Stimulated activated CD8-positive, alpha-beta memory T cell treated with anti-CD3 and anti-CD28 coated beads, Interleukin-7, amount 100 ng/mL, for 1 hour (primary cell): ENCODE results near the gene NPBWR2.

Experiments
- DNase-seq, 2 donors: peaks; one replicate each; pipeline ENCODE4 v3.0.0-alpha.2; 2020; ENCODE audit warnings: low read depth in 2 of 2

The NPBWR2 gene

DNA sequence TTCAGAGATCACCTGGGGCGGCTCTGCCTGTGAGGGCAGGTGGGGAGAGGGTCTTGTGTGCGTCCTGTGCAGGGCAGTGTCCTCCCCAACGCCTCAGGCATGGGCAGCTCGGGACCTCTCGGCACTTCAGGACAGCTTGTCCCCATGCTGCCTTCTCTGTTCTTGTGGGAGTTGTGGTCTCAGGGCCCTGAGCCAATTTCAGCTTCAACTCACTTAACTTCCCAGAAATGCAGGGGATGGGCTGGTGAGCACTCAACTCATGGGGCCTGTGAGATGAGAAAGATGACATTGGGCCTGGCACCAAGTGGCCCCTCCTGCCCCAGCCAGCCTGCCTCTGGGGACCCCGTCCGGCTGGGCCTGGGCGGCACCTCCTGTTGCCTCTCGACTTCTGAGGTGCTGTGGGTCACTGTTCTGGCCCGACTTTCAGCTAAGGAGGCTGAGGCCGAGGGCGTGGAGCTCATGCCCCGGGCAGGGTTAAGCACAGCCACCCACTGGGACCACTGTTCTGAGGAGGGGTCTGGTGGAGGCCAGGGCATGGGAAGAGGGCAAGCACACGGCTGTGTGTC lies 34.8 kb downstream of the NPBWR2 start:
- no peak for DNase-seq

DNA sequence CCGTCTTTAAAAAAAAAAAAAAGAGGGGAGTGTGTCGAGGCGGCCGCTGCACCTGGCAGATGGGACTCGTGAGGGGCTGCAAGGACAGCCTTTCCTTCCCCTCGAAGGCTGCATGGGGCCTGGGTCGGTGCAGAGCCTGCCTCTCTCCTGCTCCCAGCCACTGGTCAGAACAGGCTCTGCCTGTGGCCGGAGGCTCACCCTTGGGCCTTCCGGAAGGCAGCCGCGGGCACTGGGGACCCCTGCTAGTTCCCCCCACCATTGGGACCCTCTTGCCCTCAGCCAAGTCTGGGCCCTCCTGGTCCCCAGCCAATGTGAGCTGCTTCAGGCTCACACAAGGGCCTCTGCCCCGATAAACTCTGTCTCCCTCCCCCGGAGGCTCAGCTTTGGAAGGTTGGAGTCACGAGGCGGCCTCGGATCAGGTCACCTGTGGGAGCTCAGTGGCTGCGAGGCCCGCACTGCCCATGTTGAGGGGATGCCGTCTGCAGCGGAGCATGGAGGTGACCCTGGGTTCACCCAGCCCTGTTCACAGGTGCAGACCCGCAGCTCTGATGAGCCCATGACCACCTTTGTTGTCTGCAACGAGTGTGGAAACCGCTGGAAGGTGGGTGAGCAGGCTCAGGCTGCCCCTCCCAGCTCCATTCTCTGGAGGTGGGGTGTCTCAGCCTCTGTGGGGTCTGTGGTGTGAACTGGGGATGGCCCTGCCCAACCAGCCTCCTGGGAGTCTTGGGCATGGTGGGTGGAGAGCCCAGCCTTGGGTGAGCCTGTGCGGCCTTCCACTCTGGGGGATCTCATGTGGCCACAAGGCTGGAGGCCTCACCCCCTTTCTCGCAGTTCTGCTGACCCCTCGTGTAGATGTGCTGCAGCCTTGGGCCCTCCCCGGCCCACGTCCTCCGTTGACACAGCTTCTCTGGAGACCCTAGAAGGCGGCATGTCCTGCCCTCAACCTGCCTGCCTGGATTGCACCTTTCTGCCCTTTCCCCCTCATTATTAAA lies 35.7 kb downstream of the NPBWR2 start:
- no peak for DNase-seq

DNA sequence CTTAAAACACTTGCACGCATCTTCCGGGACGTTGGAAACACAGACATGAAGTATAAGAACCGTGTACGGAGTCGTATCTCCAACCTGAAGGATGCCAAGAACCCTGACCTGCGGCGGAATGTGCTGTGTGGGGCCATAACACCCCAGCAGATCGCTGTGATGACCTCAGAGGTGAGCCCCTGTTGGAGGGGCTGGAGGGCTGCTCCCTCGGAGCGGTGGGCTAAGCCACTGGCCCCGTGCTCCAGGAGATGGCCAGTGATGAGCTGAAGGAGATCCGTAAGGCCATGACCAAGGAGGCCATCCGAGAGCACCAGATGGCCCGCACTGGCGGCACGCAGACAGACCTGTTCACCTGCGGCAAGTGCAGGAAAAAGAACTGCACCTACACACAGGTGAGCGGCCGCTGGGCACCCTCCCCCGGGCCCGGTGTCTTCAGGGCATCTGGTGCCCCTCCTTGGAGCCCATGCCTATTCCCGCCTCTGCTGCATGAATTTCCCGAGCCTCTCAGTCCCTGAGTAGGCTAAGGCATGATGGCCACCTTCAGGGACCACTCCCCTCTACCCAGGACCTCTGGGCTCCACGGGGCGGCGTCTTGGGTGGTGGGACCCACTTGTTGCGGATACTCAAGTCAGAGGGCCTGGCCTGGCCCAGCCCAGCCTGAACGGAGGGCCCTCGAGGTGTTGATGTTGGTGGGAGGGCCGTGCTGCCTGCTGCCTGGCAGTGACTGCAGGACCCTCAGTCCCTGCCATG lies 36.9 kb downstream of the NPBWR2 start:
- no peak for DNase-seq

DNA sequence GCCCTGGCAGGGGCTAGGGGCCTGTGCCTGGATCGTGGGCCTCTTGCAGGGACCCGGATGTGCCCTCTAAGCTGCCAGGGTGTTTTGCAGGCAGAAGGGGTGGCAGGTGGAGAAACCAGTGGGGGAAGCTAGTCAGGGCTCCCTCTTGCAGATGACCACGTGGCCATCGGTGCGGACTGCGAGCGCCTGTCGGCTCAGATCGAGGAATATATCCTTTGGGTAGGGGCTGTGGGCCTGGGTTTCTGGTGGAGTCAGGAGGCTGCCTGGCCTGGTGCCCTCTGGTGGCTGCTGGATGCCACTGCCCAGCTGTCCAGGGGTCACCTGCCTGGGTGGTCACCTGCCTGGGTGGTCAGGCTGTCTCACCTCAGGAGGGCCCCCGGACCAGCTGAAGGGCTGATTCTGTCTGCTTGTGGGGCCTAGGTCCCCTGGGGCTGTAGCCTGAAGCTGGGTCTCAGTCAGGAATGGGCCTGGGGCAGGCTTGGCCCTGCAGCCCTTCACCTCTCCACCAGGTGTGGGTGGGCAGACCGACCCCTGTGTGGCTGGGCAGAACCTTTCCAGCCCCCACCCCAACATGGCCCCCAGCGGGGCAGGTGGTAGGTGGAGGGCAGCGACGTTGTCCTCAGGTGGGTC lies 37.6 kb downstream of the NPBWR2 start:
- no peak for DNase-seq

DNA sequence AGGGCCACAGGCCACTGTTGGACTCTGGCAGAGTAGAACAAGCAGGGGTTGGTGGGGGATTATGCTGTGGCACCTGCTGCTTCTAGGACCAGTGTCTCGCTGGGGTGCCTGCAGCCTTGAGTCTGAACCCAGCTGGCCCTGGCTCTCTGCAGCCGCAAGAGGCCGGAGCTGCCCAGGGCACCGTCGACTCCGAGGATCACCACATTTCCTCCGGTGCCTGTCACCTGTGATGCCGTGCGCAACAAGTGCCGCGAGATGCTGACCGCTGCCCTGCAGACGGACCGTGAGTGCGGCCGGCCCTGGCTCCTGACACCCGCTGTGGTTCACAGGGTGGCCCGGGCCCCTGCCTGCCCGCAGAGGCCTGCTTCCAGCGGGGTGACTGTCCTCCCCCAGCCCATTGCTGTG lies 38.2 kb downstream of the NPBWR2 start:
- no peak for DNase-seq

GRCh38 chr20:64068386-64069208 lies 38.8 kb downstream of the NPBWR2 start:
- DNase-seq = no peak

DNA sequence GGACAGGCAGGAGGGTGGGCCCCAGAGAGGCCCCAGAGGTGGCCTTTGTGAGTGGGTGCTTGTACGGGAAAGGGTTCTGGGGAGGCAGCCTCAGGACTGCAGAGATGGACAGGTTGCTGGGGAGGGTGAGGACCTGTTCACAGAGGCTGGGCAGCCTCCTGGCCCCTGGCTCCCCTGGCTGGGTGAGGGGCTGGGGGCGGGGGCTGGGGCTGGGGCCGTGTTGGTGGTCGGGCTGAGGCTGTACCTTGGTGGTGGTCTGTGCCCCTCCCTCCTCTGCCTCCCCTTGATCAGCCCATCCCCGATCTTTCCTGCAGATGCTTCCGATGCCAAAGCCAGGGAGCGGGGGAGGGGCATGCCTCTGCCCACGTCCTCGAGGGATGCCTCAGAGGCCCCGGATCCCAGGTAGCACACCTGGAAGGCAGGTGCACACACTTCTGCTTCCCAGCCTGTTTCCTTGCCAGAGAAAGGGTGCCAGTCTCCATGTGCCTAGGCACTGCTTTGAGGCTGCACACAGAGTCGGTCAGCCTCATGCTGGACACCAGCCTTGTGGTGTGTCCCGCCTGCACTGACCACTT lies 39.5 kb downstream of the NPBWR2 start:
- no peak for DNase-seq

DNA sequence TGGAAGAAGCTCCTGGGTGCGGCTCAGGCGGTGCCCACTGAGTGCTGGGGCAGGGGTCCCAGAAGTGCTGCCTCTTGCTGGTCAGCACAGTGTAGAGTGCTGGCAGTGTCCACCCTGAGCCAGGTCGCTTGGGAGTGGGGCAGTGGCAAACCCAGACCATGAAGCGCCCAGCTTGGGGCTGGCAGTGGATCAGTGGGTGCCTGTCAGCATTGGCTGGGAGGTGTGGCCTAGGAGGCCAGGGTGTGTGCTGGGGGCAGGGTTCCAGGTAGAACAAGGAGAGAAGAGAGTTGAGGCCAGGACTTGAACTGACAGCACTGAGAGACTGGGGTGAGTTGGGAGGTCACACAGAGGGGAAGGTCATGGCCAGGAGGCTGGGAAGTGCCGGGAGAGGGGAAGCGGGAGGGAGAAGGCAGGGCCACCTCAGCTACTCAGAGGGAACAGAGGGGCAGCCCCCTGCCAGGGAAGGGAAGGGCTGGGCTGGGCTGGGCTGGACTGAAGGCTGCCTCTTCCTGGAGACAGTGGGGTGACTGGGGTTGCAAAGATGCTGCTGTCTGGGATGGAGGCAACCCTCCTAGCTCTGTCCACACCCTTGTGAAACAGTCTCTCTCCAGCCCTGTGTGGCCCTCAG lies 40.2 kb downstream of the NPBWR2 start:
- DNase-seq = no peak

- DNase-seq = peak in 1 of 2 donors; percentile 16
These were observed 41.4 kb downstream of the NPBWR2 start for GRCh38 chr20:64065974-64066343.

DNA sequence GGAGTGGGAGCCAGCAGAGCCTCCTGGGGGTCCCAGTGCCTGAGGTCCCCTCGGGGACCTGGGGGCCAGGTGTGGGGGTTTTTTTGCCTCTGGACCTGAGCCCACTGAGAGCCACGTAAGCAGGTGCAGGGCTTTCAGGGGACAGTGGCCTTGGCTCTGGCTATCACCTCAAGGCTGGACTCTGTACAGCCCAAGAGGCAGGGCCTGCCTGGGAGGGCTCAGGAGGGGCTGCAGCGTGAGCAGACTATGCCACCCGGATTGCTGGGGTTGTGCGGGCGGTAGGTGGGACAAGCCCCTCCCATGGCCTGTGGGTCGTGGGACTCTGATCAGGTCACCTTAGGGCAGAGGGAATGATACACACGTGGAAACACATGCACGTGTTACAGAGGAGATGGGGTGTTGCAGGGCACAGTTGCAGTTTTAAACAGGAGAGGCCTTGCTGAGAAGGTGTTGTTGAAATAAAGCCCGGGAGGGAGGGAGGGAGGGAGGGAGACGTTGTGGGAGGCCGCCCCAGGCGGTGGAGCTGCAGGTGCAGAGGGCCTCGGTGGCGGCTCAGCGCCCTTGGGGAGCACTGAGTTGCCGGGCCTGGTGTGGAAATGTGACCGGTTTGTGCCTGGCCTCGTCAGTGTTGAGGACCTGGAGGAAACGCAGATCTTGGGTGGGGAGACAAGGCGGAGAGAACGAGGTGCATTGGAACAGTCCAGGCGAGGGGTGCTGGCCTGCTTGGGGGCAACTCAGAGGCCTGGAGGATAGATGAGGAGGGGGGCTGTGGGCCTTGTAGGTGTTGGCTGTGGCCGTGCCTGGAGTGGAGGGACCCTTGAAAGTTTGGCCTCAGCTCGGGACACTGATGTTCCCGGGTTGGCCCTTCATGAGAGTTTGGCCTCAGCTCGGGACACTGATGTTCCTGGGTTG lies 42.0 kb downstream of the NPBWR2 start:
- no peak for DNase-seq

- DNase-seq = no peak
These were observed 43.1 kb downstream of the NPBWR2 start for GRCh38 chr20:64064145-64064698.

GRCh38 chr20:64063389-64064144 lies 43.8 kb downstream of the NPBWR2 start:
- no peak for DNase-seq

DNA sequence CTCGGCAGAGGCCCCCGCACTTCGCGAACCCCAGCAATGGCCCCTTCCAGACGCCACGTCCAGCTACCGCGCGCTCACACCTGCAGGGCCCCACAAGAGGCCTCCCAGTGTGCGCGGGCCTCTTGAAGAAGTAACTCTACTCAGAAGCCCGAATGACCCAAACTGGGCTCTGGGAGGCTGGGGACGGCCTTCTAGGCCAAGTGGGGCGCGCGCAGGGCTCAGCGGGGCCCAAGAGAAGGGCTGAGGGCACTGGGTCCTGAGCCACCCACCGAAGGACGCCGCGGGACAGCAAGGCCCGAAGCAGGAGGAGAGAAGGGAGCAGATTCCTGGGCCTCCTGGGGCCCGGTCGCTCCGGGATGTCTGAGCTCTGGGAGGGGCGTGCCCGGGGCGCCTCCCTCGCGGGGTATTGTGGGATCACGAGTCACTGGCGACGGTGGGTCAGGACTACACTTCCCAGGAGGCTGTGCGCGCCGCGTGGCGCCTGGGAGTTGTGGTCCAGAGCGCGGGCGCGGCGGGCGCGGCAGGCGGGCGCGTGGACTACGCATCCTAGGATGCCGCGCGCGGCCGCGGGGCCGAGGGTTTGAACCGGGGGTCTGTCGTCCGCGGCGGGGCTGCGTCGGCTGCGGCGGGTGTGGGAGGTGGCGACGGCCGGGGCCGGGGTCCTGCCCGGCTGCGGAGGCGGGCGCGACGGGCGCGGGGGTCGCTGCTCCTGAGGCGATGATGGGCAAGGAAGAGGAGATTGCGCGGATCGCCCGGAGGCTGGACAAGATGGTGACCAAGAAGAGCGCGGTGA lies 44.6 kb downstream of the NPBWR2 start, which contains the start of gene TCEA2:
TSS of gene TCEA2 (plus strand) at position 603 of the 793 bp plus-strand sequence. CDS start at position 718, 115 bp downstream.
- DNase-seq = peak; percentile 79 to 88

- no peak for DNase-seq
These were observed 45.1 kb downstream of the NPBWR2 start for GRCh38 chr20:64062276-64062595.

- no peak for DNase-seq
These were observed 48.8 kb downstream of the NPBWR2 start for GRCh38 chr20:64058536-64058935.

- DNase-seq = peak; percentile 50 to 73
These were observed 49.5 kb downstream of the NPBWR2 start for GRCh38 chr20:64057628-64058498.
